ENCODE data around the gene BIRC5. TPM values are rescaled to one million over a fixed set of nuclear protein-coding genes. Genes with fewer than 3 reads are reported as not detected.

Gene BIRC5
- polyA plus RNA-seq, 1 experiment = 30.7 TPM

DNA sequence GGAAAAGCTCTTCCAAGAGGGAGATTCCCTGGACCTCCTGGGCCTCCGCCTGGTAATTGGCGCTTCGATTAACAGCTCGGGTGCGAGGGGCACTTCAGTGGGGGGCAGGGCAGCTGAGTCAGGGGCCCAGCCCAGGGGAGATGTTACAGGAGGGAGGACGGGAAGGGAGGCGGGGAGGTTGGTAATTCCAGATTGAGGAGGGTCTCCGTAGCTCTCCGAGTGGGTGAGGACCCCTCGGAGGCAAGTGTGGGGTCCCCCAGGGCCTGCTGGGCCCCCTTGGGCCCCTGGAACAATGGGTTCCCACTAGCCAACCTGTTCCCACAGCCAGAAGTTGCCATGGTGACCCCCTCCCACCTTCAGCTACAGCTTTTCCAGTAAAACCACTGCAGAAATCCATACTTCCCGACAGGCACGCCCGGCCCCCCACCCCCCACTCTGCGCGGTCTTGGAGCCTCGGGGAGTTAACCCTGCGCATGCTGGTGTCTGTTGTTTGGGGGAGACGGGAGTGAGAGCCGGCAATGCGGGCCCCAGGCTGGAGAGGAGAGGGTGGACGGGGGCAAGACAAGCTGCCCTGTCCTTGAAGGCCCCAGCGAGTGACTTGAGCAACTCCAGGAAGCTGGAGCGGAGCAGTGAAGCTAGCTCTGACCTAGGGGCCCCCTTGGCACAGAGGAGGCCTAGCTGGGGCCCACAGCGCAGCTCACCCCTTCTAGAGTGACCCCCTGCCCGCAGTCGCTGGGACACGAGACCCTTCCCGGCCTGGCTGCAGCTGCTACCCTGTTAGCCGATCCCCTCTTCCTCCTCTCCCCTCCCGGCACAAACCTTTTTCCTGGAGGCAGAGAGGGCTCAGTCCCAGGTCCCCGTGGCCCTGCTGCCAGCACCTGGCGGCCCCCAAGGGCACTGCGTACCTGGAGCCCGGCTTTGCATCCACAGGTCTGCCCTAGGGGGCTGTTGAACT, 55.2 kb downstream of the BIRC5 start:
- no peak for DNase-seq (ENCODE audit: low read depth)
- CTCF ChIA-PET = interaction anchor here (0.8 to 3.0 kb wide), 6 partner anchors 9 to 153 kb away, joined by 3 to 15 read pairs (median 6); no protein-coding TSS in a partner anchor
- peaks cover 19% of the 10 kb centered on the region for H3K27me3 ChIP-seq (ENCODE audit: control insufficient read depth, insufficient read depth, low read length)

DNA sequence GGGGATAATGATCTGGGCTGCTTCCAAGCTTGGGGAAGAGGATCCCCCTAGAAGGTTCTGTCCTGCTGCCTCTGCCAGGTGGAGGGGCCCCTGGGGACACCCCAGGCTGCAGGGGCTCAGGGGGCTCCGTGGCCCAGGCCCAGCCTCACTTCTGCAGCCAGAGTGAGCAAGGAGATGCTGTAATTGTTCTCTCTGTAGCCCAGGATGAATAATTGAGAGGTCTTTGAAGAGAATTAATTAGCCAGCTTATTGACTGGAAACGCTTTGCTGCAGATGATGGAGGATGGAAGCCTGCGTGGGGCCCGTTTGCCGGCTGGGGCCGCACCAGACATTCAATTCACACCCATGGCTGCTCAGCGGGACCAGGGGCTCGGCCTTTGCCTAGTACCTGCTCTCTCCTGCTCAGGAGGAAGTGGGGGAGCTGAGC, 55.9 kb downstream of the BIRC5 start:
- ChIA-PET CTCF (interaction anchor here (1.5 to 3.0 kb wide), 4 partner anchors 13 to 152 kb away, joined by 5 to 15 read pairs (median 8); no protein-coding TSS in a partner anchor), POLR2A (no interaction called here)
- Histone ChIP-seq H3K36me3 (ENCODE audit: control insufficient read depth, insufficient read depth, low read length) (no peaks in the 10 kb centered on the region), H3K27me3 (ENCODE audit: control insufficient read depth, insufficient read depth, low read length) (peaks cover 19% of the 10 kb centered on the region), H3K4me3 (ENCODE audit: low read depth, low read length) (no peak overlapping the region)
- TF ChIP-seq CTCF (IDR thresholded peaks at IDR 0.05; ENCODE audit: insufficient read depth, low read depth, low read length) = no peak
- DNase-seq (ENCODE audit: low read depth) = no peak

More for the DNA sequence above, 55.2 kb downstream of the BIRC5 start:
- Histone ChIP-seq H3K4me3 (ENCODE audit: low read depth, low read length) (no peak overlapping the region), H3K36me3 (ENCODE audit: control insufficient read depth, insufficient read depth, low read length) (no peaks in the 10 kb centered on the region)
- no peak for TF ChIP-seq CTCF (IDR thresholded peaks at IDR 0.05; ENCODE audit: insufficient read depth, low read depth, low read length)
- POLR2A ChIA-PET = no interaction called here

- DNase-seq (ENCODE audit: low read depth) = no peak
- Histone ChIP-seq H3K4me3 (ENCODE audit: low read depth, low read length) (no peak overlapping the region), H3K27me3 (ENCODE audit: control insufficient read depth, insufficient read depth, low read length) (peaks cover 19% of the 10 kb centered on the region), H3K36me3 (ENCODE audit: control insufficient read depth, insufficient read depth, low read length) (no peaks in the 10 kb centered on the region)
- CTCF ChIA-PET = interaction anchor here (0.7 to 3.0 kb wide), 3 partner anchors 9 to 23 kb away, joined by 3 to 15 read pairs (median 4); no protein-coding TSS in a partner anchor
- no peak for TF ChIP-seq CTCF (IDR thresholded peaks at IDR 0.05; ENCODE audit: insufficient read depth, low read depth, low read length)
- POLR2A ChIA-PET = no interaction called here
These were observed 57.5 kb downstream of the BIRC5 start for GRCh38 chr17:78271419-78272170.

DNA sequence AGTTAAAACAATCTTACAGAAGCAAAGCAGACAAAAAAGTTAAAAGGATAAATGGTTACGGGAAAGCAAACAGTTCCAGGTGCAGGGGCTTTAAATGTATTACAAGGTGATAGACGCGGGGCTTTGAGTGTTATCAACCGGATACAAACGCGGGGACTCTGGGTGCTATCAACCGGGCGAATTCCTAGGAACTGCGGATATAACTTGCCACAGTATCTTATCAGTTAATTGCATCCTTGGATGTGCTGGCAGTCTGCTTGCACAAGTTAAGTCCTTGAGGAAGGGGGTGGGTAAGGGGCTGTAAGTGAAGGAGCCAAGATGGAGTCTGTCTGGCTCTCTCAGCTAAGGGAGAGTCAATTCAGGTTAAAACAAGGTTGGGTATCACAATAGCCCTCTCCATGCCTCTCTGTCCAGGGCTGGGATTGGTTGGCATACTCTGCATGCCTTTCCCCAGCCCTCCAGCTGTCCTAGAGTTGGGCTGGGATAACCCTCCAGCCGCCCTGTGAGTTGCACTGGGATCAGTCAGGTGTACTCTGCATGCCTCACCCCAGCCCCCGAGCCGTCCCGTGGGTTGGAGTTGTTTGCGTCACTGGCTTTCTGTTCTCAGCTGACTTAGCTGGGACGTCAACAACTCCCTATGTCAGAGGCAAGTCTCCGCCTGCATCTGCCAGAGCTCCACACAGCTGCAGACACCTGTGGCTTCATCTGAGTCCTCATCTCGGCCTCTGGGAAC, 58.3 kb downstream of the BIRC5 start:
- no peak for TF ChIP-seq CTCF (IDR thresholded peaks at IDR 0.05; ENCODE audit: insufficient read depth, low read depth, low read length)
- POLR2A ChIA-PET = no interaction called here
- Histone ChIP-seq H3K27me3 (ENCODE audit: control insufficient read depth, insufficient read depth, low read length) (peaks cover 19% of the 10 kb centered on the region), H3K4me3 (ENCODE audit: low read depth, low read length) (no peak overlapping the region), H3K36me3 (ENCODE audit: control insufficient read depth, insufficient read depth, low read length) (no peaks in the 10 kb centered on the region)
- CTCF ChIA-PET = interaction anchor here (0.9 kb wide), 1 partner anchor 14 kb away, joined by 3 read pairs; no protein-coding TSS in a partner anchor
- no peak for DNase-seq (ENCODE audit: low read depth)

Data from BJ (cell line).